Measurements from ENCODE around the gene DIO3.

DIO3 gene

GRCh38 chr14:101584055-101584859, 23.0 kb downstream of the DIO3 start:
- no peak for DNase-seq

DNA sequence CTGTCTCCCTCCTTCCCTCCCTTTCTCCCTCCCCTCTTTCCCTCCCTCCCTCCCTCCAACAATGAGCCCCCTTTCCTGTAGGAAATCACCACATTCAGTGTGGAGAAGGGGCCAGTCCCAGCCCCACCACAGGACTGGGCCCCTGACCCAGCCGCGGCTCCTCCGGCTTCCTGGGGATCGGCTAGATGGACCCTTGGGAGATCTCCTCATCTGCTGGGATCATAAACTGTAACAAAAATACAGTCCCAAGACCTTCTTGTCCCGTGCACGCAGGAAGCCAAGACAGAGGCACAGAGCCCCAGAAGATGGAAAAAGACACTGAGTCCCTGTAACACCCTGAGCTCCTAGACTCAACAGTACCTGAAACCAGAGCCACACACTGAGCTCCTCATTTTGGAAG, 23.9 kb downstream of the DIO3 start:
- DNase-seq = no peak

DNA sequence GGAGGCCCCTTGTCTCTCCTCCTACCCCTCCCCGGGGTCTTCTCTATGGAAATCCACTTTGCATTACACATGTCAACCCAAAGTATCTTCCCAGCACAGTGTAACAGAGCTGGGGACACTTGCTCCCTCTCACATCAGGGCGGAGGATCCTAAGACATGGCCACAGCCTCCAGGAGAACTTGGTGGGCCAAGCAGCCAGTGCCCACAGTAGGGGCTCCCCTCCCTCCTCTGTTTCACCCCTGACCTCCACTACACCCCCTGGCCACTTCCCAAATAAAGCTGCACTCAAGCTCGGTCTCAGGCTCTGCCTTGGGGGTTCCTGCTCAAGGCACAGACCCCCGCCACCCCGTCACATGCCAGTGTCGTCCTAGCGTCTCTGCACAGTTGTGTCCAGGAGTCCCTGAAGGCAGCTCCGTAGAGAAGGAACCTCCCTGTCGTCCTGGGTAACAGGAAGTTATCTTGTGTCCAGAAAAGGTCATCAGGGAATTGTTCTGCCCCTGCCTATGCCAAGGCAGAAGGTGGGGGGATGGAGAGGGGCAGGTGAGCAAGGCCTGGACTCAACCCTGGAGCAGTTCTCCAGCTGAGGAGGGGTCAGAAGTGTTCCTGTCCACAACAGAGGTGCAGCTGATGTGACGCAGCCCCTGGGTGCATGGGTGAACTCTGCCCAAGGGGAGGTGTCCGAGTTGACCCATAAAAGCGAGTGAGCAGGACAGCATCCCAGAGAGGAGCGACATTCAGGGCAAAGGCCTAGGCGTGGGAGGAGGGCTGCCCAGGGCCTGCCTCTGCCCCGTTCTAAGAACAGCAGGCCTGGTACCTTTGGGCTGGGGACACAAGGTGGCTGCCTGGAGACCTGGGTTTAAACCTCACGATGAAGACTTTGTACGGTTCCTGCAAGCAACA, 25.5 kb downstream of the DIO3 start:
- no peak for DNase-seq

GRCh38 chr14:101587441-101587911, 26.2 kb downstream of the DIO3 start:
- no peak for DNase-seq

- no peak for DNase-seq
Measured at GRCh38 chr14:101588286-101588975, 27.1 kb downstream of the DIO3 start.

- no peak for DNase-seq
Measured at GRCh38 chr14:101588990-101589389, 27.7 kb downstream of the DIO3 start.

- DNase-seq = no peak
Measured at GRCh38 chr14:101589486-101590015, 28.3 kb downstream of the DIO3 start.

DNA sequence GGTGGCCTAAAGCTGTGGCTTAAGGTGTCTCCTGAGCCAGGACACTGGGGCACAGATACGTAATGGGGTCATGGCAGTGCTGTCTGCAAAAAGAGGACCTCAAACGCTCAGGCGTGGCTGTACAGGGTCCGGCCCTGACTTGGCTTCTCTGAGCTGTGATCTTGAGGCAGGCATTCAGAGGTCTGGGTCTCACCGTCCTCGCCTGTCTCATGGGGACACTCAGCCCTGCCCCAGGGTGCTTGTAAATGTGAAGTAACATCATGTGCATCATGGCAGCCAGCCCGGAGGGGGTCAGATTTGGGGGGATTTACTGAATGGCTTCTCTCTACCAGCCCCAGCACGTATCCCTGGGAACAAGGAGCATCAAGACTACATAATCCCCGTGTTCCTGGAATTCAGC, 28.8 kb downstream of the DIO3 start:
- no peak for DNase-seq

DNA sequence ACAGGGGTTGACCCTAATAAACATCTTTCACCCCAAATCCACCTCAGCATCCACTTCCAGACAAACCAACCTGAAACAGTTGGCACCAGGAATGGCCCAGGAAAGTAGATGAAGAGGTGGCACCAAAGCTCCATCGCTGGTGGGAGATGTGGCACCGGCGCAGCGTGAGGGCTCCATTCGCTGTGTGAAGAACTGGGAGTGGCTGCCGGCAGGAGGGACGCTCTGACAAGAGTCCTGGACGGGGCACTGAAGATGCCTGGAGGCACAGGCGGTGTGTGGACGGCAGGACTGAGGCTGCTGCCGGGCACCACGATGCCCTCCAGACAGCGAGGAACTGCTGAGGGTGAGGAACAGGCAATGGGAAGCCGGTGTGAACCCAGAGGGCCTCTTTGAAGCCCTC, 29.3 kb downstream of the DIO3 start:
- no peak for DNase-seq

DNA sequence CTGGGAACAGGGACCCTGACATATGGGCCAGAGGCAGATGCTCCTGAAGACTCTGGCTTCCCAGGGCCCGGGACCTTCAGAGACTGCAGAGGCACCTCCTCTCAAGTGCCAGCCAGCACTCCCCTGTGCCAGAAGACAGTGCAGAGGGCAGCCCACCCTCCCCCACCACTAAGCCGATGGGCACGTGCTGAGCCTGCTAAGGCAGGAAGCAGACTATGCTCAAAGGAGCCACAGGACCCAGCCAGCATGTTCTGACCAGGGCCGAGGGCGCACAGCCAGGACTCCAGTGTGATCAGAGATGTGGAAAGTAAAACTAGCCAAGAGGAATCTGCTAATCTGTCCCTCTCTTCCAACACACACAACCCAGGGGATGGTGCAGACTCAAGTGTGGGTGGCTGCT, 29.8 kb downstream of the DIO3 start:
- no peak for DNase-seq

DNA sequence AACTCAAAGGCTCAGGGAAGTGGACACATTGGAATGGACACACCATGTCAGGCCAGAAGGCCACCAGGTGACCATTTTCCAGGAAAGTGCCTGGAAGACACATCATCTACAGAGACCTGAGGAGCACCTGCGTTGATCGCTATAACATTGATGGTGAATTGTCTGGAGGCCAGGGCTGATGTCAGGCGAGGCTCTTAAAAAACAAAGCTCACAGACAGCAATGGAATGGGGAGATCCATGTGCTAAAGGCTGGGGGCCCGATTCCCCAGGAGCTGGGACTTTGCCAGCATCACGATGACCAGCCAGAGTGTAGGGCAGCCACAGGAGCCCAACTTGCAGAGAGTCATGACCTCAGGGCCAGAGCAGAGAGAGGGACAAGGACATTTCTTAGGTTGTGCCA, 30.3 kb downstream of the DIO3 start:
- no peak for DNase-seq

DNA sequence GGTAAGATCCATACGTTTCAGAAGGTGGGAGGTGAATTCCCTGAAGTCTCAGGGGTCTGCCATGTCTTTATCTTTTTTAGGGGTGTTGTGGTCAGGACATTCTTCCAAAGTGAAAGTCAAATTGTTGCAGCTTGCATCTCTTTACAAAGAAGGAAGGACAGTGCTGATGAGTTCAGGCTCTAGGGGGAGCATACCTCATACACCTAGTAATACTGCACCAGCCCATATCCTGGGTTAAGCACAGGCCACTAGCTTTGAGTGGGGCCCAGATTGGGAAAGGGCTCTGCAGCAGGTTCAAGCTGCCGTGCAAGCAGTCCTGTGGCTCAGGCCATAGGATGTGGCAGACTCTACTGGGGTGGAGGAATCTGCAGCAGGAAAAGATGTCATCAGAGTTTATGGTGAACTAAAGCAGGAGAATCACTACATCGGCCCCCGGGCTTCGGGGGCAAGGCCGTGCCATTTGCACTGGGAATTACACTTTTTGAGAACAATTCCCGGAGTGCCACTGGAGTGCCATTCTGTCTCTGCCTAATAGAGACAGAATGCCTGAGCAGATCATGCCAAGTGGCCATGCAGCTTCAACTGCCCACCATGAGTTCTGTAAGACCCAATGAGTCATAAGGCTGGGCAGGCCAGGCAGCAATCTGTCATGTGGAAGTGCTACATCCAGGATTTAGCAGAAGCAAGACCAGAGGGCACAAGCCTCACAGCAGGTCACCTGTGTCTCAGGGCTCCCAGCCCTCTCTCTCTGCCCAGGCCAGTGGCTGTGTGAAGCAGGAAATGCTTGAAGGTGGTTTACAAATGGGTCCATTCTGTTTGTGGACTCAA, 32.3 kb downstream of the DIO3 start:
- no peak for DNase-seq

DNA sequence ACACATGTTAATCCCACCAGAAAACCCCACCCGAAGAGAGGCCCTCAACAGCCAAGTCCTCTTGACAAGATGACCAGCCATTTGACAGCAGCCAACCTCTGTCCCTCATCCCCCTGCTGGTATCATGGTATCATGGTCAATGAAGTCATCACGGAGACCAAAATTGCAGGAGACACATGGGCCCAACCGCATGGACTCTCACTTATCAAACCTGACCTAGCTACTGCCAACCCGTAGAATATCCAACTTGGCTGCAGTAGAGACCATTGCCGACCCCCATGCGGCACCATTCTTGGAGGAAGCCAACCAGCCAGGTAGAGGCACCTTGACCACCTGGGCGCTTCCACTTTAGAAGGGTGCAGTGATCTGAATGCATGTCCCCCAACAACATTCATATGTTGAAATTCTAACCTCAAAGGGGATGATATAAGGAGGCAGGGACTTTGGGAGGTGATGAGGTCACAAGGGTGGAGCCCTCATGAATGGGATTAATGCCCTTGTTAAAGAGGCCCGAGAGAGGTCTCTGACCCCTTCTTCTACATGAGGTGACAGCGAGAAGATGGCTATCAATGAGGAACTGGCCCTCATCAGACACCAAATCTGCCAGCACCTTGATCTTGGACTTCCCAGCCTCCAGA, 33.3 kb downstream of the DIO3 start:
- DNase-seq = no peak

GRCh38 chr14:101595349-101595748, 34.1 kb downstream of the DIO3 start:
- no peak for DNase-seq

GRCh38 chr14:101595887-101596721, 34.8 kb downstream of the DIO3 start:
- no peak for DNase-seq

- no peak for DNase-seq
Measured at GRCh38 chr14:101596742-101597141, 35.4 kb downstream of the DIO3 start.

- no peak for DNase-seq
Measured at GRCh38 chr14:101598159-101598558, 36.9 kb downstream of the DIO3 start.

- DNase-seq = no peak
Measured at GRCh38 chr14:101598571-101599233, 37.4 kb downstream of the DIO3 start.

DNA sequence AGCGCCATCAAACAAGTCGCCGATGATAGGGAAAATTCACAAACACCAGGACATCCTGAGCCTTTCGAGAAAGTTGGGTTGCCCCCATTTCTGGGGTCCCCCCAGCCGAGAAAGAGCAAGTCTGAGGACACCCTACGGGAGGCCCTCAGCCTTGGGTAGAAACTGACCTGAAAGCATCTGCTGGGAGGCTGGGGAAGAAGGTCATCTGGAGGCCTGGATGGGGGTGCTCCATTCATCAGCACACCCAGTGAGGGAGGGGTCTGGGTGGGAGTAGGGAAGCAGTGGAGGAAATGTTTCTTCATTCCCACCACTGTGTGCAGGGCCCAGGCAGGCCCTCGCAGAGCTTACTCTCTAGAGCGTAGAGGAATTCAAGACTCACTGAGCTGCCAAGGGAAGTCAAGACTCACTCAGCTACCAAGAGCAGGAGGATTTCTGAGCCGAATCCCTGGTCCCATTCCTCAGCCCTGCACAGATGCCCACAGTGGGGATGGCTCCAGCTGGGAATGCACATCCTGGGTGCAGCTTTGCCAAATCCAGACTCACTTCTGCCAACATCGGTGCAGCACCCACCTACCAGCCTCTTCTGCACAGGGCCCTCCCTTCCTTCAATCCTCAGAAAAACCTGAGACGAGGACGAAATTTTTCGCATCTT, 38.1 kb downstream of the DIO3 start:
- DNase-seq = no peak
